Gastroesophageal sphincter (tissue), 3 donors: Measurements from ENCODE around the gene FBXO36.

Source experiments
- EP300 ChIP-seq: sonication (generic); formaldehyde crosslinking; IDR thresholded peaks from one replicate; pipeline ENCODE4 v1.6.1; 2017; ENCODE audit warnings: antibody characterized with exemption, mild to moderate bottlenecking
- POLR2A ChIP-seq, 2 donors: fragments of 450-650 bp; IDR thresholded peaks; one replicate each; pipeline ENCODE4 v1.6.1; 2017; ENCODE audit warnings: antibody characterized with exemption in 2 of 2, mild to moderate bottlenecking in 2 of 2, moderate library complexity in 1 of 2
- POLR2AphosphoS5 ChIP-seq: sonication (generic); formaldehyde crosslinking; IDR thresholded peaks from one replicate; pipeline ENCODE4 v1.6.1; 2017; ENCODE audit warnings: antibody characterized with exemption
- TF ChIP-seq, protein P1 (sequence below), 4 experiments: fragments of 200-600 bp in 2 of 4; fragments of 450-650 bp in 2 of 4; sonication (generic) in 1 of 4; IDR thresholded peaks; one replicate each; pipeline ENCODE4 v1.5.1; 2017 to 2019; ENCODE audit warnings: antibody characterized with exemption in 4 of 4, mild to moderate bottlenecking in 2 of 4, moderate library complexity in 2 of 4

DNA sequence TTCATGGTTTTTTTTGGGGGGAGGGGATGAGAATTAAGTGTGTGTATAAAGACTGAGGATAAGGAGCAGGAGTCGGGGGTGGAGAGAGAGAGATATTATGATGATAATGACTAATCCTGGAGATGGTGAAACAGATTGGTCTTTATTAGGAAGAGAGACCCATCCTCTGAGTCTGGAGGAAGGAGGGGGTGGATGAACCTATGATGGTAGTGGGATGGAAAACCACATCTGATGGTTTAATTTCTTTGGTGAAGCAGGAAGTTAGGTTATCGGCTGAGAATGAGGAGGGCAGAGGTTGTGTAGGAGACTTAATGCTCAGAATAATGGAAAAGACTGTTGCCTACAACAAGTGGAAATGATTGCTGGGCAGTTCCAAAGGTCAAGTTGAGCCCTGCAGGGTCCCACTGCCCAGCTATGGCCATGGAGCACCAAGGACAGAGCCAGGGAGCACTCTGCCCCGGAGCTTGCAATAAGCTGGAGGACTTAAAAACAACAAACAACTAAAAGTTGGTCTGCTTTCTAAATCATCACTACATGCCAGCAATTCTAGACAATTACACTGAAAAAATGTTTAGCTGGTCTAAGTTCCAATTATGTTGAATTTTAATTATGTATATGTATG lies 138.5 kb downstream of the FBXO36 start:
- TF ChIP-seq POLR2A (IDR thresholded peaks at IDR 0.05) (no peak), EP300 (no peak), POLR2AphosphoS5 (no peak)
- TF ChIP-seq, protein P1, sequence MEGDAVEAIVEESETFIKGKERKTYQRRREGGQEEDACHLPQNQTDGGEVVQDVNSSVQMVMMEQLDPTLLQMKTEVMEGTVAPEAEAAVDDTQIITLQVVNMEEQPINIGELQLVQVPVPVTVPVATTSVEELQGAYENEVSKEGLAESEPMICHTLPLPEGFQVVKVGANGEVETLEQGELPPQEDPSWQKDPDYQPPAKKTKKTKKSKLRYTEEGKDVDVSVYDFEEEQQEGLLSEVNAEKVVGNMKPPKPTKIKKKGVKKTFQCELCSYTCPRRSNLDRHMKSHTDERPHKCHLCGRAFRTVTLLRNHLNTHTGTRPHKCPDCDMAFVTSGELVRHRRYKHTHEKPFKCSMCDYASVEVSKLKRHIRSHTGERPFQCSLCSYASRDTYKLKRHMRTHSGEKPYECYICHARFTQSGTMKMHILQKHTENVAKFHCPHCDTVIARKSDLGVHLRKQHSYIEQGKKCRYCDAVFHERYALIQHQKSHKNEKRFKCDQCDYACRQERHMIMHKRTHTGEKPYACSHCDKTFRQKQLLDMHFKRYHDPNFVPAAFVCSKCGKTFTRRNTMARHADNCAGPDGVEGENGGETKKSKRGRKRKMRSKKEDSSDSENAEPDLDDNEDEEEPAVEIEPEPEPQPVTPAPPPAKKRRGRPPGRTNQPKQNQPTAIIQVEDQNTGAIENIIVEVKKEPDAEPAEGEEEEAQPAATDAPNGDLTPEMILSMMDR (IDR thresholded peaks at IDR 0.05): no peak
